CD4-positive, alpha-beta T cell (primary cell): Measurements from ENCODE around the gene FBXO36. TPM values are rescaled to one million over a fixed set of nuclear protein-coding genes. Genes with fewer than 3 reads are reported as not detected.

Experiments used
- ATAC-seq: fragments of 200-7000 bp; cut with Tn5 transposase; one replicate; pipeline ENCODE4 v1.10.0; 2022; ENCODE audit warnings: mild to moderate bottlenecking; ENCODE audit not compliant: poor library complexity
- CTCF ChIA-PET: fragments of 350-600 bp; sonication (Branson Sonifier 250); formaldehyde crosslinking; loops from one replicate; lab custom pipeline; 2021; ENCODE audit warnings: antibody characterized with exemption, inconsistent platforms; lab: Charles Lee
- POLR2A ChIA-PET: fragments of 350-600 bp; sonication (Branson Sonifier 250); formaldehyde crosslinking; loops from one replicate; lab custom pipeline; 2021; ENCODE audit warnings: antibody characterized with exemption, inconsistent platforms; lab: Charles Lee
- DNase-seq, 14 experiments: peaks; one replicate each; pipeline ENCODE4 v3.0.0-alpha.2; 2013 to 2020; ENCODE audit warnings: mixed read lengths in 2 of 14
- H3K27ac ChIP-seq, 2 donors: one replicate each; pipeline versions ENCODE4 v1.5.1 to v1.7.0; 2013; ENCODE audit warnings: low read length in 2 of 2, low read depth in 1 of 2, mild to moderate bottlenecking in 1 of 2
- H3K27me3 ChIP-seq, 2 experiments: 1 replicate in 1 of 2; 2 replicates in 1 of 2; pipeline versions ENCODE4 v1.6.1 to v1.7.0; 2013; ENCODE audit warnings: low read length in 2 of 2, control low read depth in 1 of 2, mild to moderate bottlenecking in 1 of 2, moderate library complexity in 1 of 2; ENCODE audit not compliant: insufficient read depth in 2 of 2, control insufficient read depth in 1 of 2
- H3K36me3 ChIP-seq: one replicate; pipeline ENCODE4 v1.6.1; 2013; ENCODE audit warnings: low read length, control low read depth; ENCODE audit not compliant: insufficient read depth
- H3K4me1 ChIP-seq: one replicate; pipeline ENCODE4 v1.6.1; 2013; ENCODE audit warnings: low read length, control low read depth; ENCODE audit not compliant: insufficient read depth
- H3K4me3 ChIP-seq: one replicate; pipeline ENCODE4 v1.5.1; 2013; ENCODE audit warnings: mild to moderate bottlenecking, low read length, moderate library complexity
- H3K9me3 ChIP-seq, 2 experiments: 1 replicate in 1 of 2; 2 replicates in 1 of 2; pipeline versions ENCODE4 v1.6.1 to v1.7.0; 2013; ENCODE audit warnings: low read length in 2 of 2, mild to moderate bottlenecking in 2 of 2, control low read depth in 1 of 2, moderate library complexity in 1 of 2; ENCODE audit not compliant: control insufficient read depth in 1 of 2, insufficient read depth in 1 of 2
- H3K27ac Mint-ChIP-seq: one replicate; pipeline ENCODE4 v1.8.0; 2020; ENCODE audit warnings: mixed read lengths
- H3K27me3 Mint-ChIP-seq: one replicate; pipeline ENCODE4 v1.8.0; 2021; ENCODE audit warnings: mixed read lengths
- H3K36me3 Mint-ChIP-seq: one replicate; pipeline ENCODE4 v1.8.0; 2021; ENCODE audit warnings: low read depth, mixed read lengths
- H3K4me1 Mint-ChIP-seq: one replicate; pipeline ENCODE4 v1.8.0; 2021; ENCODE audit warnings: low read depth, mixed read lengths
- H3K4me3 Mint-ChIP-seq: one replicate; pipeline ENCODE4 v1.8.0; 2020; ENCODE audit warnings: mild to moderate bottlenecking, mixed read lengths
- H3K9me3 Mint-ChIP-seq: one replicate; pipeline ENCODE4 v1.8.0; 2020; ENCODE audit warnings: mixed read lengths
- CTCF ChIP-seq: fragments of 200-600 bp; IDR thresholded peaks from one replicate; pipeline ENCODE4 v1.8.0; 2022; ENCODE audit warnings: antibody characterized with exemption, mild to moderate bottlenecking
- intact Hi-C, 2 experiments: fragments of 100-400 bp; cut with DNase I in 1 of 2; cut with micrococcal nuclease in 1 of 2; formaldehyde crosslinking; loops; one replicate each; pipeline versions ENCODE4 v1.15.1 to v1.9.0; 2023 to 2025; cut with DNase I, micrococcal nuclease
- total RNA-seq, 174 experiments: library from RNA in 2 of 174; stranded (reverse) in 2 of 174; gene quantifications; one replicate each; pipeline ENCODE4 v1.2.3 and lab custom pipeline; 2021 to 2026

FBXO36 gene
- total RNA-seq, 2 experiments from 2014 or later, result 0.52 to 0.84 TPM

GRCh38 chr2:229974266-229974665 lies 52.0 kb downstream of the FBXO36 start:
- no peak for ATAC-seq
- TF ChIP-seq CTCF, result no peak
- H3K36me3 Mint-ChIP-seq, result no peaks in the 10 kb centered on the region
- Histone ChIP-seq H3K4me3 (no peak overlapping the region), H3K27ac (no peak overlapping the region), H3K36me3 (no peaks in the 10 kb centered on the region), H3K9me3 (no peaks in the 10 kb centered on the region), H3K27me3 (no peaks in the 10 kb centered on the region), H3K4me1 (no peaks in the 10 kb centered on the region)
- no peak for DNase-seq
- H3K27ac Mint-ChIP-seq, result no peak overlapping the region
- H3K27me3 Mint-ChIP-seq, result no peaks in the 10 kb centered on the region
- ChIA-PET POLR2A (interaction anchor here (1.1 kb wide), 1 partner anchor 53 kb away, joined by 4 read pairs; the partner anchor contains the start of gene TRIP12), CTCF (interaction anchor here (0.6 kb wide), 1 partner anchor 37 kb away, joined by 3 read pairs; no protein-coding TSS in a partner anchor)
- H3K4me1 Mint-ChIP-seq, result no peaks in the 10 kb centered on the region
- H3K4me3 Mint-ChIP-seq, result no peak overlapping the region
- H3K9me3 Mint-ChIP-seq, result no peaks in the 10 kb centered on the region
- intact Hi-C loops, result no loop called here

- no peak overlapping the region for H3K4me3 ChIP-seq
- Mint-ChIP-seq H3K4me3 (no peak overlapping the region), H3K9me3 (no peaks in the 10 kb centered on the region), H3K4me1 (peaks cover 5% of the 10 kb centered on the region), H3K27ac (no peak overlapping the region), H3K27me3 (no peaks in the 10 kb centered on the region), H3K36me3 (no peaks in the 10 kb centered on the region)
- CTCF ChIA-PET, result no interaction called here
- intact Hi-C loops, result no loop called here
- no peaks in the 10 kb centered on the region for H3K9me3 ChIP-seq
- H3K27ac ChIP-seq, result no peak overlapping the region
- H3K27me3 ChIP-seq, result no peaks in the 10 kb centered on the region
- DNase-seq (peak in 3 of 14 experiments; percentile 2 to 10 (median 6)), ATAC-seq (no peak)
- H3K4me1 ChIP-seq, result no peaks in the 10 kb centered on the region
- no peaks in the 10 kb centered on the region for H3K36me3 ChIP-seq
- no peak for TF ChIP-seq CTCF
- POLR2A ChIA-PET, result no interaction called here
Measured at GRCh38 chr2:229980431-229981184, 58.3 kb downstream of the FBXO36 start.

GRCh38 chr2:229993236-229993635 lies 70.9 kb downstream of the FBXO36 start:
- no peaks in the 10 kb centered on the region for H3K4me1 Mint-ChIP-seq
- CTCF ChIA-PET, result interaction anchor here (0.6 kb wide), 1 partner anchor 15 kb away, joined by 3 read pairs; no protein-coding TSS in a partner anchor

More at GRCh38 chr2:229993236-229993635, 70.9 kb downstream of the FBXO36 start:
- intact Hi-C loops, result no loop called here
- H3K9me3 ChIP-seq, result no peaks in the 10 kb centered on the region
- no peaks in the 10 kb centered on the region for H3K36me3 ChIP-seq
- Mint-ChIP-seq H3K4me3 (no peak overlapping the region), H3K27me3 (no peaks in the 10 kb centered on the region), H3K9me3 (no peaks in the 10 kb centered on the region), H3K27ac (no peak overlapping the region), H3K36me3 (no peaks in the 10 kb centered on the region)
- no peak for TF ChIP-seq CTCF
- no peak for ATAC-seq
- H3K27me3 ChIP-seq, result no peaks in the 10 kb centered on the region
- DNase-seq, result no peak
- POLR2A ChIA-PET, result no interaction called here
- H3K27ac ChIP-seq, result no peak overlapping the region
- H3K4me1 ChIP-seq, result no peaks in the 10 kb centered on the region
- H3K4me3 ChIP-seq, result no peak overlapping the region
